Stimulated activated CD8-positive, alpha-beta memory T cell treated with anti-CD3 and anti-CD28 coated beads, Interleukin-12 subunit alpha, Interleukin-12 subunit beta, amount 100 ng/mL, for 1 hour (primary cell): ENCODE measurements around the gene GALE.

Experiments
- DNase-seq: peaks from one replicate; pipeline ENCODE4 v3.0.0-alpha.2; 2020; ENCODE audit warnings: low read depth

The GALE gene

DNA sequence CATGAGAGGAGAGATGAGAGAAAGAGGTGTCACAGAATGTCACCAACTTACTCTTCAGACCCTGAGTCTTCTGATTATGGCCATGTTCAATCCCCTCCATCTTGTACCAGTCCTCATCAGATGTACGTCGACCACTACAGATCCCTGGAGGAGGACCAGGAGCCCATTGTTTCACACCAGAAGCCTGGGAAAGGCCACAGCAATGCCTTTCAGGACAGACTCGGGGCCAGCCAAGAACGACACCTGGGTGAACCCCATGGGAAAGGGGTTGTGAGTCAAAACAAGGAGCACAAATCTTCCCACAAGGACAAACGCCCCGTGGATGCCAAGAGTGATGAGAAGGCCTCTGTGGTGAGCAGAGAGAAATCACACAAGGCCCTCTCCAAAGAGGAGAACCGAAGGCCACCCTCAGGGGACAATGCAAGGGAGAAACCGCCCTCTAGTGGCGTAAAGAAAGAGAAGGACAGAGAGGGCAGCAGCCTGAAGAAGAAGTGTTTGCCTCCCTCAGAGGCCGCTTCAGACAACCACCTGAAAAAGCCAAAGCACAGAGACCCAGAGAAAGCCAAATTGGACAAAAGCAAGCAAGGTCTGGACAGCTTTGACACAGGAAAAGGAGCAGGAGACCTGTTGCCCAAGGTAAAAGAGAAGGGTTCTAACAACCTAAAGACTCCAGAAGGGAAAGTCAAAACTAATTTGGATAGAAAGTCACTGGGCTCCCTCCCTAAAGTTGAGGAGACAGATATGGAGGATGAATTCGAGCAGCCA, 49.3 kb downstream of the GALE start:
- DNase-seq: no peak

DNA sequence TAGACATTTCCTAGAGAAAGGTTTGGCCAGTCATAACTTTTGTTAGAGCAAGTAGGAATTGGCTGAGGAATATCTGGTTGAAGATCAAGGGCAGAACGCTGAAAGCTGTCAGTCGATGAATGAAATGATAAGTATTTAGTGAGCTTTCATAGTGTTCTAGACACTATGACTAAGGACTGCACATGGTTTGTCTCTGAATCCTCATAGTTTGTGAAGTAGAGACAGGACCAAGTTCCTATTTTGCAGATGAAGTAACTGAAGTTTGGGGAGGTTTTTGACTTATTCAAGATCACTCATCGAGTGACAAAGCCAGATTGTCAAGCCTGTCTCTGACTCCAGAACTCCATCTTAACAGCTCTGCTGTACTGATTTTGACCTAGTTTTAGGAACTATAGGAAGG, 52.5 kb downstream of the GALE start:
- DNase-seq: no peak
